SH-SY5Y (cell line): Measurements from ENCODE around the gene GRIK2.

Source experiments
- GATA2 ChIP-seq: IDR thresholded peaks from 2 replicates; pipeline ENCODE4 v1.6.1; 2011; ENCODE audit warnings: mild to moderate bottlenecking, low read depth, low read length
- GATA3 ChIP-seq: IDR thresholded peaks from 2 replicates; pipeline ENCODE4 v1.6.1; 2011; ENCODE audit warnings: low read depth, mild to moderate bottlenecking, low read length, moderate library complexity

- TF ChIP-seq GATA2, result no peak
- no peak for TF ChIP-seq GATA3
These were observed 7.7 kb downstream of the GRIK2 start for GRCh38 chr6:101401171-101401570.
